HEK293T (cell line): ENCODE measurements around the gene NECTIN3.

Experiments used
- ARNT ChIP-seq: fragments of 450-650 bp; IDR thresholded peaks from 2 replicates; pipeline ENCODE4 v1.6.1; 2017; ENCODE audit warnings: mild to moderate bottlenecking
- BHLHE40 ChIP-seq: fragments of 450-650 bp; IDR thresholded peaks from 2 replicates; pipeline ENCODE4 v1.6.1; 2016; ENCODE audit warnings: mild to moderate bottlenecking, moderate library complexity, borderline replicate concordance
- CTBP1 ChIP-seq: fragments of 450-650 bp; IDR thresholded peaks from 2 replicates; pipeline ENCODE4 v1.6.1; 2016; ENCODE audit warnings: borderline replicate concordance
- ELF4 ChIP-seq: fragments of 450-650 bp; IDR thresholded peaks from 2 replicates; pipeline ENCODE4 v1.6.1; 2017; ENCODE audit warnings: antibody characterized with exemption
- FOXK2 ChIP-seq: fragments of 450-650 bp; IDR thresholded peaks from 2 replicates; pipeline ENCODE4 v1.6.1; 2016; ENCODE audit warnings: mild to moderate bottlenecking
- FOXM1 ChIP-seq: fragments of 450-650 bp; IDR thresholded peaks from 2 replicates; pipeline ENCODE4 v1.6.1; 2017; ENCODE audit warnings: mild to moderate bottlenecking, borderline replicate concordance
- HDGF ChIP-seq: fragments of 450-650 bp; IDR thresholded peaks from 2 replicates; pipeline ENCODE4 v1.6.1; 2017; ENCODE audit warnings: antibody characterized with exemption, borderline replicate concordance
- NFRKB ChIP-seq: fragments of 450-650 bp; IDR thresholded peaks from 2 replicates; pipeline ENCODE4 v1.6.1; 2016; ENCODE audit warnings: mild to moderate bottlenecking, moderate library complexity
- SP1 ChIP-seq: fragments of 450-650 bp; IDR thresholded peaks from 2 replicates; pipeline ENCODE4 v1.6.1; 2017
- SUZ12 ChIP-seq: fragments of 450-650 bp; IDR thresholded peaks from 2 replicates; pipeline ENCODE4 v1.6.1; 2016; ENCODE audit warnings: mild to moderate bottlenecking
- TARDBP ChIP-seq: fragments of 450-650 bp; IDR thresholded peaks from 2 replicates; pipeline ENCODE4 v1.6.1; 2016
- ZNF384 ChIP-seq: fragments of 450-650 bp; IDR thresholded peaks from 2 replicates; pipeline ENCODE4 v1.6.1; 2016
- TF ChIP-seq, protein P1 (sequence below): fragments of 450-650 bp; IDR thresholded peaks from 2 replicates; pipeline ENCODE4 v1.6.1; 2016

DNA sequence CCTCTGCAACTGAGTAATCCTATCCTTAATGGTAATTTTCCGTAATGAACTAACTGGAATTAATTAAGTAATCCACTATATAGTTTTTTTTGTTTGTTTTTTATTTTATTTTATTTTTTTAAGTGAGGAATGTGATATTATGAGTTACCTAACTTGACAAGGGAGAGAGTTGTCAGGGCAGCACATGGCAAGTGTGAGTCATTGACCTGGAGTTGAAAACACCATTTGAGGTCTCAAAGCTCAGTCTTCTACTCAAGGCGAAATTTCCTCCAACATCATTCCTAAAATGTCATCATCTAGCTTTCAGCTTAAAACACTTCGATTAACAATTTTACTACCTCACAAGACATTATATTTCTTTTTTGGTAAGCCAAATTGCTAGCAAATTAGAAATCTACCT is 87.8 kb downstream of the NECTIN3 start:
- TF ChIP-seq SP1 (no peak), HDGF (no peak), NFRKB (no peak), TARDBP (no peak), ARNT (no peak), SUZ12 (no peak), BHLHE40 (no peak), ZNF384 (no peak), FOXM1 (no peak), ELF4 (no peak), CTBP1 (no peak), FOXK2 (no peak)
- TF ChIP-seq, protein P1, sequence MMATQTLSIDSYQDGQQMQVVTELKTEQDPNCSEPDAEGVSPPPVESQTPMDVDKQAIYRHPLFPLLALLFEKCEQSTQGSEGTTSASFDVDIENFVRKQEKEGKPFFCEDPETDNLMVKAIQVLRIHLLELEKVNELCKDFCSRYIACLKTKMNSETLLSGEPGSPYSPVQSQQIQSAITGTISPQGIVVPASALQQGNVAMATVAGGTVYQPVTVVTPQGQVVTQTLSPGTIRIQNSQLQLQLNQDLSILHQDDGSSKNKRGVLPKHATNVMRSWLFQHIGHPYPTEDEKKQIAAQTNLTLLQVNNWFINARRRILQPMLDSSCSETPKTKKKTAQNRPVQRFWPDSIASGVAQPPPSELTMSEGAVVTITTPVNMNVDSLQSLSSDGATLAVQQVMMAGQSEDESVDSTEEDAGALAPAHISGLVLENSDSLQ, result no peak
